ENCODE data around the gene BPIFB4. TPM values are rescaled to one million over a fixed set of nuclear protein-coding genes. Genes with fewer than 3 reads are reported as not detected.

BPIFB4 gene
- total and polyA plus RNA-seq, 2 experiments from 2014 or later: not detected

DNA sequence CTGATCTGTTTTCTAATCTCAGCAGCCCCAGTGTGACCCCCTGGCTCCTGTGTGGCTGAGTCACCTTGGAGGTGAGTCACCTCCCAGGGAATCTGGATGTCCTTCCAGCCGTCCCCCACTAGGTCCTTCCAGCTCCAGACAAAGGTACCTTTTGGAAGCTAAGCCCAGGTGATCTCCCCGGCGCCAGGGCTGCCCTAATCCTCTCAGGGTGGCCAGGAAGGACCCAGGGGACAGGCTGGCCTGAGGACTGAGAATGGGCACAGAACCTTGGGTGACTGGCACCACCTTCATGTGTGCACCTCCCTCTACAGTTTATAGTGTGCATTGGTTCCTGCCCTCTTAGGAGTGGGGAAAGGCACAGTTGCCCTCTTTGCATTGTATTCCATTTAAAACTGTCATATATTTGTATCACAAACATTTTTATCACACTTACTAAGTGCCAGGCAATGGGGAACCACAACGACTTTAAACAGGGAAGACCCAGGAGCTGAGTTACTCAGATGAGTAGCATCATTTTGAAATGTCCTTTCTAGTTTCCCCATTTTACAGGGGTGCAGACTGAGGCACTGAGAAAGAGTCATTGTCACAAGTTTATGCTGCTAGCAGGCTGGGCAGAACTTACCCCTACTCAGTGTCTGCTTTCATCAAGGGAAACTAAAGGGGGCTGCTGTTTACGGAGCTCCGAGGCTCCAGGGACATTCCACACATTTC lies 2.6 kb upstream of the BPIFB4 start:
- TF ChIP-seq EZH2 (IDR thresholded peaks at IDR 0.05; ENCODE audit: borderline replicate concordance) (no peak), EZH2phosphoT487 (IDR thresholded peaks at IDR 0.05; ENCODE audit: low read depth, severe bottlenecking, unreplicated experiment) (no peak)
- TF ChIP-seq, protein P1, sequence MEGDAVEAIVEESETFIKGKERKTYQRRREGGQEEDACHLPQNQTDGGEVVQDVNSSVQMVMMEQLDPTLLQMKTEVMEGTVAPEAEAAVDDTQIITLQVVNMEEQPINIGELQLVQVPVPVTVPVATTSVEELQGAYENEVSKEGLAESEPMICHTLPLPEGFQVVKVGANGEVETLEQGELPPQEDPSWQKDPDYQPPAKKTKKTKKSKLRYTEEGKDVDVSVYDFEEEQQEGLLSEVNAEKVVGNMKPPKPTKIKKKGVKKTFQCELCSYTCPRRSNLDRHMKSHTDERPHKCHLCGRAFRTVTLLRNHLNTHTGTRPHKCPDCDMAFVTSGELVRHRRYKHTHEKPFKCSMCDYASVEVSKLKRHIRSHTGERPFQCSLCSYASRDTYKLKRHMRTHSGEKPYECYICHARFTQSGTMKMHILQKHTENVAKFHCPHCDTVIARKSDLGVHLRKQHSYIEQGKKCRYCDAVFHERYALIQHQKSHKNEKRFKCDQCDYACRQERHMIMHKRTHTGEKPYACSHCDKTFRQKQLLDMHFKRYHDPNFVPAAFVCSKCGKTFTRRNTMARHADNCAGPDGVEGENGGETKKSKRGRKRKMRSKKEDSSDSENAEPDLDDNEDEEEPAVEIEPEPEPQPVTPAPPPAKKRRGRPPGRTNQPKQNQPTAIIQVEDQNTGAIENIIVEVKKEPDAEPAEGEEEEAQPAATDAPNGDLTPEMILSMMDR (IDR thresholded peaks at IDR 0.05; ENCODE audit: poor library complexity): peak; percentile 33
- H3K27me3 ChIP-seq: peaks cover 23% of the 10 kb centered on the region
- H3K4me3 ChIP-seq: no peak overlapping the region
- no peaks in the 10 kb centered on the region for H3K9me3 ChIP-seq (ENCODE audit: low read depth)
- WGBS (ENCODE audit: low lambda C conversion rate, missing lambda C conversion rate): 58% methylated on average over 6 of the region's 6 CpGs
- H2AFZ ChIP-seq: no peak overlapping the region
- DNase-seq (ENCODE audit: low spot score): peak; percentile 31
- no peak overlapping the region for H3K27ac ChIP-seq
- H3K4me1 ChIP-seq (ENCODE audit: insufficient read depth): no peaks in the 10 kb centered on the region
- no peaks in the 10 kb centered on the region for H3K36me3 ChIP-seq (replicated peaks; ENCODE audit: insufficient read depth, low read depth)
- H3K79me2 ChIP-seq: no peaks in the 10 kb centered on the region
- H3K4me2 ChIP-seq: no peak overlapping the region
- no peaks in the 10 kb centered on the region for H4K20me1 ChIP-seq (ENCODE audit: insufficient read depth, poor library complexity, severe bottlenecking)
- H3K9me2 ChIP-seq (replicated peaks; ENCODE audit: insufficient read depth): no peaks in the 10 kb centered on the region

GRCh38 chr20:33081411-33082154 lies 2.1 kb downstream of the BPIFB4 start:
- Histone ChIP-seq H2AFZ (no peak overlapping the region), H3K36me3 (replicated peaks; ENCODE audit: insufficient read depth, low read depth) (no peaks in the 10 kb centered on the region), H3K4me2 (no peak overlapping the region), H3K4me1 (ENCODE audit: insufficient read depth) (no peaks in the 10 kb centered on the region), H3K79me2 (no peaks in the 10 kb centered on the region), H3K4me3 (no peak overlapping the region), H4K20me1 (ENCODE audit: insufficient read depth, poor library complexity, severe bottlenecking) (no peaks in the 10 kb centered on the region), H3K9me3 (ENCODE audit: low read depth) (no peaks in the 10 kb centered on the region), H3K27ac (no peak overlapping the region), H3K27me3 (peaks cover 6% of the 10 kb centered on the region), H3K9me2 (replicated peaks; ENCODE audit: insufficient read depth) (no peaks in the 10 kb centered on the region)
- DNase-seq (ENCODE audit: low spot score): no peak
- 88% methylated on average over 7 of the region's 7 CpGs for WGBS (ENCODE audit: low lambda C conversion rate, missing lambda C conversion rate)
- no peak for TF ChIP-seq EZH2 (IDR thresholded peaks at IDR 0.05; ENCODE audit: borderline replicate concordance)
- TF ChIP-seq EZH2phosphoT487 (IDR thresholded peaks at IDR 0.05; ENCODE audit: low read depth, severe bottlenecking, unreplicated experiment): no peak
- TF ChIP-seq, protein P1 (IDR thresholded peaks at IDR 0.05; ENCODE audit: poor library complexity): no peak

DNA sequence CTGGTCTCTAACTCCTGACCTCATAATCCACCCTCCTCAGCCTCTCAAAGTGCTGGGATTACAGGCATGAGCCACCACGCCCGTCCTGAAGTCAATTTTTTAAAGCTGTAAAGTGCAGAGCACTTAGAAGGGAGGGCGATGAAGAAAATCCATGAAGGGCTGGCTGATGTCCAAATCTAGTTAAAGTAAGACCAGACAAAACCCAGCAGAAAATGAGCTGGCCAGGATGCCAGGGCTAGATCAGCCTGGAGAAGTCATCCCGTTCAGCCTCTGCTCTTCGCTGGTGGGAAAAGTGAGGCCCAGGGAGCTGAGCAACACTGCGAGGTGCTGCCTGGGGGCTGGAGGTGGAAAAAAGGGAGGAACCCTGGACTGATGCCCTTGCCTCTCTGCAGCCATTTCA lies 3.1 kb downstream of the BPIFB4 start:
- DNase-seq (ENCODE audit: low spot score): peak; percentile 32
- Histone ChIP-seq H3K36me3 (replicated peaks; ENCODE audit: insufficient read depth, low read depth) (no peaks in the 10 kb centered on the region), H3K79me2 (no peaks in the 10 kb centered on the region), H3K9me2 (replicated peaks; ENCODE audit: insufficient read depth) (no peaks in the 10 kb centered on the region), H4K20me1 (ENCODE audit: insufficient read depth, poor library complexity, severe bottlenecking) (no peaks in the 10 kb centered on the region), H3K4me1 (ENCODE audit: insufficient read depth) (no peaks in the 10 kb centered on the region), H3K9me3 (ENCODE audit: low read depth) (no peaks in the 10 kb centered on the region), H3K4me3 (no peak overlapping the region), H3K27me3 (peaks cover 4% of the 10 kb centered on the region), H3K27ac (no peak overlapping the region), H3K4me2 (no peak overlapping the region), H2AFZ (no peak overlapping the region)
- WGBS (ENCODE audit: low lambda C conversion rate, missing lambda C conversion rate): 69% methylated on average over 6 of the region's 6 CpGs
- TF ChIP-seq EZH2phosphoT487 (IDR thresholded peaks at IDR 0.05; ENCODE audit: low read depth, severe bottlenecking, unreplicated experiment): no peak
- no peak for TF ChIP-seq EZH2 (IDR thresholded peaks at IDR 0.05; ENCODE audit: borderline replicate concordance)
- TF ChIP-seq, protein P1 (IDR thresholded peaks at IDR 0.05; ENCODE audit: poor library complexity): no peak

All from hepatocyte (in vitro differentiated cells).